SU-DHL-6 (cell line): ENCODE results near the gene DCHS2.

Experiments used
- H2AFZ ChIP-seq: fragments of 200-600 bp; sonication (generic); 2 replicates; pipeline ENCODE4 v1.6.1; 2014; ENCODE audit warnings: low read depth, mild to moderate bottlenecking, moderate library complexity, mixed read lengths, antibody characterized with exemption, low read length; ENCODE audit not compliant: severe bottlenecking
- H3F3A ChIP-seq: fragments of 200-600 bp; shearing (Covaris generic); 2 replicates; pipeline ENCODE4 v1.6.0; 2016; ENCODE audit warnings: antibody characterized with exemption, mild to moderate bottlenecking; ENCODE audit not compliant: insufficient read depth
- H3K27ac ChIP-seq: fragments of 200-600 bp; sonication (generic); 2 replicates; pipeline ENCODE4 v1.5.1; 2016; ENCODE audit warnings: low read depth, mild to moderate bottlenecking, low read length, moderate library complexity, mixed read lengths
- H3K27me3 ChIP-seq: fragments of 200-600 bp; sonication (generic), shearing (Covaris generic); 2 replicates; pipeline ENCODE4 v1.6.0; 2014; ENCODE audit warnings: mild to moderate bottlenecking, low read length
- H3K36me3 ChIP-seq: fragments of 200-600 bp; sonication (generic); 2 replicates; pipeline ENCODE4 v1.6.1; 2014; ENCODE audit warnings: mild to moderate bottlenecking, low read length, mixed read lengths
- H3K4me2 ChIP-seq: fragments of 300-600, 200-600 bp; shearing (Covaris generic), sonication (generic); 2 replicates; pipeline ENCODE4 v1.6.0; 2014; ENCODE audit warnings: low read length, low read depth, mild to moderate bottlenecking; ENCODE audit not compliant: poor library complexity, severe bottlenecking
- H3K4me3 ChIP-seq: fragments of 200-600 bp; sonication (generic); 2 replicates; pipeline ENCODE4 v1.5.1; 2014; ENCODE audit warnings: antibody characterized with exemption, low read length, mild to moderate bottlenecking, mixed read lengths; ENCODE audit not compliant: insufficient read depth, poor library complexity, severe bottlenecking
- H3K79me2 ChIP-seq: fragments of 200-600 bp; sonication (generic); 2 replicates; pipeline ENCODE4 v1.6.1; 2014; ENCODE audit warnings: mild to moderate bottlenecking, low read length, moderate library complexity; ENCODE audit not compliant: insufficient read depth
- H3K9ac ChIP-seq: fragments of 200-600 bp; sonication (generic); 2 replicates; pipeline ENCODE4 v1.7.0; 2014; ENCODE audit warnings: mild to moderate bottlenecking, low read length
- H3K9me2 ChIP-seq: fragments of 200-600 bp; sonication (generic); replicated peaks from 2 replicates; pipeline ENCODE4 v1.6.1; 2014; ENCODE audit warnings: low read length; ENCODE audit not compliant: insufficient read depth
- H3K9me3 ChIP-seq: fragments of 200-600 bp; sonication (generic); 2 replicates; pipeline ENCODE4 v1.6.1; 2014; ENCODE audit warnings: low read length, mixed read lengths; ENCODE audit not compliant: insufficient read depth
- H4K20me1 ChIP-seq: fragments of 200-600 bp; sonication (generic); 2 replicates; pipeline ENCODE4 v1.6.1; 2014; ENCODE audit warnings: low read depth, mild to moderate bottlenecking, antibody characterized with exemption, low read length, moderate library complexity, mixed read lengths
- EZH2phosphoT487 ChIP-seq: fragments of 200-600 bp; sonication (generic), shearing (Covaris generic); conservative IDR thresholded peaks from 2 replicates; pipeline ENCODE4 v1.6.1; 2018; ENCODE audit warnings: mild to moderate bottlenecking, antibody characterized with exemption, low read length, moderate library complexity, mixed read lengths
- TF ChIP-seq, protein P1 (sequence below): fragments of 200-600 bp; sonication (generic); IDR thresholded peaks from one replicate; pipeline ENCODE4 v1.5.1; 2017; ENCODE audit warnings: antibody characterized with exemption, mild to moderate bottlenecking, low read length, moderate library complexity; ENCODE audit not compliant: insufficient read depth, poor library complexity, severe bottlenecking

The DCHS2 gene

DNA sequence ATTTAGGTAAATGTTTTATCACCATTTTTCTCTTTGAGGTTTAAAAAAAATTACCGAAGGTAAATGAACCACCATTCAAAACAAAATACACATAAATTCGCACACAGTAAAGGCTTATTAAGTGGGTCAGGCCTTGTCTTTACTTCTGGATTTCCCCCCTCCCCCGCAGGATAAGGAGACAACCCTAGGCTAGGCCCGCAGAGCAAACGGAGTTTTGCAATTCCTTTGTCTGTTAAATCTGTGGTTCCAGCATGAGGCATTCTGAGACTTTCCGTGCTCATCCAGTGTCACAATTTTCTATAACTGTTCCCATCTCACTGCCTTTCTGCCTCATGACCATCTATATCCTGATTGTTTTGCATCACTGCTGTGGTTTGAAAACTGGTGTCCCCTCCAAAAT is 307.4 kb downstream of the DCHS2 start:
- TF ChIP-seq EZH2phosphoT487 = no peak
- TF ChIP-seq, protein P1, sequence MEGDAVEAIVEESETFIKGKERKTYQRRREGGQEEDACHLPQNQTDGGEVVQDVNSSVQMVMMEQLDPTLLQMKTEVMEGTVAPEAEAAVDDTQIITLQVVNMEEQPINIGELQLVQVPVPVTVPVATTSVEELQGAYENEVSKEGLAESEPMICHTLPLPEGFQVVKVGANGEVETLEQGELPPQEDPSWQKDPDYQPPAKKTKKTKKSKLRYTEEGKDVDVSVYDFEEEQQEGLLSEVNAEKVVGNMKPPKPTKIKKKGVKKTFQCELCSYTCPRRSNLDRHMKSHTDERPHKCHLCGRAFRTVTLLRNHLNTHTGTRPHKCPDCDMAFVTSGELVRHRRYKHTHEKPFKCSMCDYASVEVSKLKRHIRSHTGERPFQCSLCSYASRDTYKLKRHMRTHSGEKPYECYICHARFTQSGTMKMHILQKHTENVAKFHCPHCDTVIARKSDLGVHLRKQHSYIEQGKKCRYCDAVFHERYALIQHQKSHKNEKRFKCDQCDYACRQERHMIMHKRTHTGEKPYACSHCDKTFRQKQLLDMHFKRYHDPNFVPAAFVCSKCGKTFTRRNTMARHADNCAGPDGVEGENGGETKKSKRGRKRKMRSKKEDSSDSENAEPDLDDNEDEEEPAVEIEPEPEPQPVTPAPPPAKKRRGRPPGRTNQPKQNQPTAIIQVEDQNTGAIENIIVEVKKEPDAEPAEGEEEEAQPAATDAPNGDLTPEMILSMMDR = no peak

DNA sequence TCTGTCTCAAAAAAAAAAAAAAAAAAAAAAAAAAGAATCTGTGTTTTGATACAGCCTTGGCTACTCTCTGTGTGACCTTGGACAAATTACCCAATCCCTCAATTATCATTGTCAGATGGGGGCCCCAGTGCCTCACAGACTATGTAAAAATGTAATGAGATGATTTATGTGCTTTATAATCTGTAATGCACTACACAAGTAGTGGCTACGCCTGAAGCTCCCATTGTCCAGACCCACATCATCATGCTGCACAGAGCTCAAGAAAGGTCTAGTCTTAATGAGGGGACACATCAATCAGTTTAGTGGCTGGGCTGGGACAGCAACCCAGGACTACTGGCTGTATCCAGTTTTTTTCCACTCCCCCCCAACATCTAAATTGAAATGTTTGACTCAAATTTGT is 308.3 kb downstream of the DCHS2 start:
- Histone ChIP-seq H2AFZ (no peak overlapping the region), H3K27me3 (no peaks in the 10 kb centered on the region), H3K9me3 (no peaks in the 10 kb centered on the region), H3K9ac (no peak overlapping the region), H4K20me1 (no peaks in the 10 kb centered on the region), H3K36me3 (no peaks in the 10 kb centered on the region), H3F3A (no peaks in the 10 kb centered on the region), H3K4me3 (no peak overlapping the region), H3K9me2 (no peaks in the 10 kb centered on the region), H3K27ac (no peak overlapping the region), H3K4me2 (no peak overlapping the region), H3K79me2 (no peaks in the 10 kb centered on the region)
- TF ChIP-seq, protein P1 = no peak
- no peak for TF ChIP-seq EZH2phosphoT487

More for the DNA sequence above, 307.4 kb downstream of the DCHS2 start:
- H3K9ac ChIP-seq = no peak overlapping the region
- no peaks in the 10 kb centered on the region for H3K79me2 ChIP-seq
- H3K9me3 ChIP-seq = no peaks in the 10 kb centered on the region
- H4K20me1 ChIP-seq = no peaks in the 10 kb centered on the region
- no peak overlapping the region for H3K27ac ChIP-seq
- no peaks in the 10 kb centered on the region for H3F3A ChIP-seq
- H3K9me2 ChIP-seq = no peaks in the 10 kb centered on the region
- H2AFZ ChIP-seq = no peak overlapping the region
- H3K4me2 ChIP-seq = no peak overlapping the region
- H3K27me3 ChIP-seq = no peaks in the 10 kb centered on the region
- no peaks in the 10 kb centered on the region for H3K36me3 ChIP-seq
- no peak overlapping the region for H3K4me3 ChIP-seq
